Body of pancreas (tissue), 4 donors: ENCODE data around the gene PTK7. TPM values are rescaled to one million over a fixed set of nuclear protein-coding genes. Genes with fewer than 3 reads are reported as not detected.

Experiments
- ATAC-seq: fragments of 150-250 bp; one replicate; pipeline ENCODE4 v1.9.1; 2016
- DNase-seq, 4 donors: peaks; one replicate each; pipeline ENCODE4 v3.0.0-alpha.2; 2019
- H3K27ac ChIP-seq, 4 donors: fragments of 200-600 bp; sonication (generic); 1 replicate in 3 of 4; 2 replicates in 1 of 4; pipeline versions ENCODE4 v1.5.1 to v1.6.1; 2016 to 2019; ENCODE audit warnings: mild to moderate bottlenecking in 1 of 4, mixed read lengths in 1 of 4, moderate library complexity in 1 of 4
- H3K27me3 ChIP-seq, 2 donors: fragments of 200-600 bp; sonication (generic); one replicate each; pipeline ENCODE4 v1.6.0; 2016; ENCODE audit warnings: mild to moderate bottlenecking in 1 of 2
- H3K36me3 ChIP-seq, 2 donors: fragments of 200-600 bp; sonication (generic); replicated peaks in 1 of 2; 2 replicates each; pipeline ENCODE4 v1.5.1; 2016; ENCODE audit warnings: low read depth in 2 of 2; ENCODE audit not compliant: insufficient read depth in 1 of 2
- H3K4me1 ChIP-seq: fragments of 200-600 bp; sonication (generic); one replicate; pipeline ENCODE4 v1.6.0; 2016
- H3K4me3 ChIP-seq, 2 donors: fragments of 200-600 bp; sonication (generic); 1 replicate in 1 of 2; 2 replicates in 1 of 2; pipeline ENCODE4 v1.5.1; 2016 to 2019
- H3K9me3 ChIP-seq, 3 donors: fragments of 200-600 bp; sonication (generic); 1 replicate in 2 of 3; 2 replicates in 1 of 3; pipeline ENCODE4 v1.5.1; 2016
- POLR2A ChIP-seq, 3 donors: fragments of 450-650 bp; IDR thresholded peaks; one replicate each; pipeline ENCODE4 v1.6.1; 2016; ENCODE audit warnings: antibody characterized with exemption in 3 of 3, mild to moderate bottlenecking in 2 of 3
- WGBS, 2 donors: methylation state at CpG; one replicate each; pipeline ENCODE4 v1.1.5; 2017; 5-methylcytosine and 5-hydroxymethylcytosine counted together
- intact Hi-C: fragments of 100-400 bp; cut with DNase I; formaldehyde crosslinking; loops from one replicate; pipeline ENCODE4 v1.15.1; 2023
- total RNA-seq, 2 donors: library from RNA; depleted of rRNA; stranded (reverse); fragments of >200 nt; gene quantifications; one replicate each; pipeline ENCODE4 v1.1.0, GENCODE V29; 2016
- TF ChIP-seq, protein P1 (sequence below), 7 experiments: fragments of 450-650 bp in 4 of 7; fragments of 200-600 bp in 3 of 7; sonication (generic) in 3 of 7; IDR thresholded peaks; one replicate each; pipeline ENCODE4 v1.5.1; 2016 to 2019; ENCODE audit warnings: antibody characterized with exemption in 7 of 7

Gene PTK7
- total RNA-seq, 2 donors from 2014 or later = 26.4 to 28.0 TPM

DNA sequence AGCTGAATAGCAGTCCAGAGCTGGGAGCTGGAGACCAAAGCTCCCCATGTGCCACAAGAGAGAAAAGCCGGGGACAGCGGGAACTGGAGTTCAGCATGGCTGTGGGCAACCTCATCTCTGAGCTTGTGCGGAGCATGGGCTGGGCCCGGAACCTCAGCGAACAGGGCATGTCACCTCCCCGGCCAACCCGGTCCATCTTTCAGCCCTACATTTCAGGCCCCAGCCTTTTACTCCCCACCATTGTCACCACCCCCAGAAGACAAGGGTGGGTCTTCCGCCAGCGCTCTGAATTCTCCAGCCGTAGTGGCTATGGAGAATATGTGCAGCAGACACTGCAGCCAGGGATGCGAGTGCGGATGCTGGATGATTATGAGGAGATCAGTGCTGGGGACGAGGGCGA lies 109.9 kb downstream of the PTK7 start:
- Histone ChIP-seq H3K9me3 (no peaks in the 10 kb centered on the region), H3K4me1 (peaks cover 19% of the 10 kb centered on the region), H3K36me3 (peaks cover 0 to 2% of the 10 kb centered on the region in 2 donors), H3K4me3 (no peak overlapping the region), H3K27me3 (no peaks in the 10 kb centered on the region), H3K27ac (no peak overlapping the region)
- 96% methylated on average over 13 to 14 of the region's 14 CpGs for WGBS, 2 donors
- TF ChIP-seq, protein P1, sequence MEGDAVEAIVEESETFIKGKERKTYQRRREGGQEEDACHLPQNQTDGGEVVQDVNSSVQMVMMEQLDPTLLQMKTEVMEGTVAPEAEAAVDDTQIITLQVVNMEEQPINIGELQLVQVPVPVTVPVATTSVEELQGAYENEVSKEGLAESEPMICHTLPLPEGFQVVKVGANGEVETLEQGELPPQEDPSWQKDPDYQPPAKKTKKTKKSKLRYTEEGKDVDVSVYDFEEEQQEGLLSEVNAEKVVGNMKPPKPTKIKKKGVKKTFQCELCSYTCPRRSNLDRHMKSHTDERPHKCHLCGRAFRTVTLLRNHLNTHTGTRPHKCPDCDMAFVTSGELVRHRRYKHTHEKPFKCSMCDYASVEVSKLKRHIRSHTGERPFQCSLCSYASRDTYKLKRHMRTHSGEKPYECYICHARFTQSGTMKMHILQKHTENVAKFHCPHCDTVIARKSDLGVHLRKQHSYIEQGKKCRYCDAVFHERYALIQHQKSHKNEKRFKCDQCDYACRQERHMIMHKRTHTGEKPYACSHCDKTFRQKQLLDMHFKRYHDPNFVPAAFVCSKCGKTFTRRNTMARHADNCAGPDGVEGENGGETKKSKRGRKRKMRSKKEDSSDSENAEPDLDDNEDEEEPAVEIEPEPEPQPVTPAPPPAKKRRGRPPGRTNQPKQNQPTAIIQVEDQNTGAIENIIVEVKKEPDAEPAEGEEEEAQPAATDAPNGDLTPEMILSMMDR (IDR thresholded peaks at IDR 0.05) = no peak
- no peak for TF ChIP-seq POLR2A (IDR thresholded peaks at IDR 0.05)
- ATAC-seq = no peak
- no peak for DNase-seq
- intact Hi-C loops = no loop called here

DNA sequence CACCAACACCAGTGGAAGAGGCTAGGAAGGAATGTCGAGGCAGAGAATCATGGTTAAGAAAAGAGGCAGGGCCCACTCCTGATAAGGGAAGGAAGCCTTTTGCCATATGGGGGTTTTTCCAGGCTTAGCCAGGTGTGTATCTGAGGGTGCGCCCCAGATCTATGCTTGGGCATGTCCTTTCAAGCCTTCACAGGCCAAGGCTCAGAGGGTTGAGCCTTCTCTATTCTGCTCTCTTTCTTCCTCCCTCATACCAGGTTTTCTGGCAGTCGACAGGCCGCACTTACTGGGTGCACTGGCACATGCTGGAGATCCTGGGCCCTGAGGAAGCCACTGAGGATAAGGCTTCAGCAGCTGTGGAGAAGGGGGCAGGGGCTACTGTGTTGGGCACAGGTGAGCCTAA lies 110.6 kb downstream of the PTK7 start:
- Histone ChIP-seq H3K27ac (no peak overlapping the region), H3K4me3 (no peak overlapping the region), H3K36me3 (peaks cover 0 to 2% of the 10 kb centered on the region in 2 donors), H3K27me3 (no peaks in the 10 kb centered on the region), H3K9me3 (no peaks in the 10 kb centered on the region), H3K4me1 (peaks cover 14% of the 10 kb centered on the region)
- DNase-seq = no peak
- ATAC-seq = no peak
- TF ChIP-seq, protein P1 (IDR thresholded peaks at IDR 0.05) = no peak
- TF ChIP-seq POLR2A (IDR thresholded peaks at IDR 0.05) = no peak
- 91 to 92% methylated on average over 4 of the region's 4 CpGs for WGBS, 2 donors
- intact Hi-C loops = no loop called here

- H3K4me1 ChIP-seq = peaks cover 8% of the 10 kb centered on the region
- intact Hi-C loops = no loop called here
- TF ChIP-seq, protein P1 (IDR thresholded peaks at IDR 0.05) = no peak
- no peak for TF ChIP-seq POLR2A (IDR thresholded peaks at IDR 0.05)
- H3K9me3 ChIP-seq = no peaks in the 10 kb centered on the region
- H3K27ac ChIP-seq = no peak overlapping the region
- no peak overlapping the region for H3K4me3 ChIP-seq
- peaks cover 0 to 2% of the 10 kb centered on the region in 2 donors for H3K36me3 ChIP-seq
- no peak for ATAC-seq
- no peaks in the 10 kb centered on the region for H3K27me3 ChIP-seq
- 94 to 98% methylated on average over 5 to 7 of the region's 7 CpGs for WGBS, 2 donors
- no peak for DNase-seq
Measured at GRCh38 chr6:43187821-43188220, 111.7 kb downstream of the PTK7 start.

DNA sequence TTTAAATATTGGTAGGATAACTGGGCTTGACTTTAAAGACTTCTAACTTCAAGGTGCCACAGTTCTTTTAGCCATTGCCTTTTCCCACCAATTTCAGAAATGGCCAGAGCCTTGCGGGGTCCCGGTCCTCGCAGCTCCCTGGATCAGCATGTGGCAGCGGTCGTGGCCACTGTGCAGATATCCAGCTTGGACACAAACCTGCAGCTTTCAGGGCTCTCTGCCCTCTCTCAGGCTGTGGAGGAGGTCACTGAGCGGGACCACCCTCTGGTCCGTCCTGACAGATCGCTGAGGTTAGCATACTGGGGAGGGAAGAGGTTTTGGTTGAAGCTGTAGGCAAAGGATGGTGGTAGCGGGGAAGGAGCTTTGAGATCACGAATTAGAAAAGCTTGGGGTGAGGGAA lies 112.3 kb downstream of the PTK7 start:
- WGBS, 2 donors = 90 to 92% methylated on average over 10 of the region's 10 CpGs

More for the DNA sequence above, 112.3 kb downstream of the PTK7 start:
- intact Hi-C loops = no loop called here
- Histone ChIP-seq H3K9me3 (no peaks in the 10 kb centered on the region), H3K36me3 (peaks cover 0 to 2% of the 10 kb centered on the region in 2 donors), H3K4me3 (no peak overlapping the region), H3K4me1 (peaks cover 2% of the 10 kb centered on the region), H3K27me3 (no peaks in the 10 kb centered on the region), H3K27ac (no peak overlapping the region)
- TF ChIP-seq, protein P1 (IDR thresholded peaks at IDR 0.05) = no peak
- TF ChIP-seq POLR2A (IDR thresholded peaks at IDR 0.05) = no peak
- DNase-seq (no peak), ATAC-seq (no peak)
